HG02588 (cell line): Measurements from ENCODE around the gene ACLY.

ENCODE experiments used
- ATAC-seq: cut with Tn5 transposase; IDR thresholded peaks from one replicate; pipeline ENCODE4 v1.9.1; 2021; ENCODE audit warnings: mild to moderate bottlenecking, moderate library complexity; ENCODE audit not compliant: unreplicated experiment

Gene ACLY

DNA sequence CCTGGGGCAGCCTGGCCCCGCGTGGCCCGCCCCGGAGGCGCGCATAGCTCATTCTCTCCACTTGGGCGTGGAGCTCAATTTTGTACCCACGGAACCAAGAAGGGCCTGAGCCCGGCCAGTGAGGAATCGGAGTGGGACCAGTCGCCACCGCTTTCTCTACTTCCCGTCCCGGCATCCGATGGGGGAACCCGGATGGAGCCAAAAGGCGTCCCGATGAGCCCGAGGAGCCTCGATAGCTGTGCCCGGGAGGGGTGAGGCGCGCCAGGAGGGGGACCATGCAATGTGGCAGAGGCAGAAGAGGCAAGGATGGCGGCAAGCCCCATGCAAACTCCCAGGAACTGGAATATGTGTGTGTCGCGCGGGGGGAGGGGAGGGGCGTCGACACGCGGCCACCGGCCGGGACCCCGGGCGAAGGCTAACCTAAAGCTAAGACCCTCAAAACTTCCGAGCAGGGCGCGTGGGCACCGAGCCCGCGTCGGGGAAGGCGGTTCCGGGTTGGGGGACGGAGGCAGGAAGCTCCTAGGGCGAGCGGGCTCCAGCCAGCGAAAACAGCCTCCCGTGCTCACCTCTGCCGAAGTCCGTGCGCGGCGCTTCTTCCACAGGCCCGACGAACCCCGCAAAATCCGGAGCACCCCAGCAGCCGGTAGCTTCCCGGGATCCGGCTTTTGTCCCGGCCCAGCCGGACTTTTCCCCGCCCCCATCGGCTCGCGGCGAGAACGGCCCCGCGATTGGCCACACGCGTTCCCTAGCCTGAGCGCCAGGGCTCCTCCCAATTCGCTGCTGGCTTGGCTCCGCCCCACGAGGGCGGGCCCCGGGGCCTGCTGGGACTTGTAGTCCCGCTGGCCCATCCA is at the start of gene ACLY:
Gene ACLY (minus strand): TSS at position 638 of the 851 bp plus-strand sequence. CDS start 5,078 bp downstream, outside the sequence.
- peak; percentile 93 for ATAC-seq

DNA sequence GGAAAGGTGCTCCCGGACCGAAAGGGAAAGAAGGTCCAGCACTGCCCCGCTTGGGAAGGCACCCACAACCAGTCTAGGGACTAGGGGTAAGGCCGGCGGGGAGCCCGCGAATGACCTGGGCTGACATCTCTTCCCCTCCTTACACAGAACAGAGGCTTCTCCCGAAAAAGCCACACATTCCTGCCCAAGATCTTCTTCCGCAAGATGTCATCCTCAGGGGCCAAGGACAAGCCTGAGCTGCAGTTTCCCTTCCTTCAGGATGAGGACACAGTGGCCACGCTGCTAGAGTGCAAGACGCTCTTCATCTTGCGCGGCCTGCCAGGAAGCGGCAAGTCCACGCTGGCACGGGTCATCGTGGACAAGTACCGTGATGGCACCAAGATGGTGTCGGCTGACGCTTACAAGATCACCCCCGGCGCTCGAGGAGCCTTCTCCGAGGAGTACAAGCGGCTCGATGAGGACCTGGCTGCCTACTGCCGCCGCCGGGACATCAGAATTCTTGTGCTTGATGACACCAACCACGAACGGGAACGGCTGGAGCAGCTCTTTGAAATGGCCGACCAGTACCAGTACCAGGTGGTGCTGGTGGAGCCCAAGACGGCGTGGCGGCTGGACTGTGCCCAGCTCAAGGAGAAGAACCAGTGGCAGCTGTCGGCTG is 49.3 kb upstream of the ACLY start:
- no peak for ATAC-seq

DNA sequence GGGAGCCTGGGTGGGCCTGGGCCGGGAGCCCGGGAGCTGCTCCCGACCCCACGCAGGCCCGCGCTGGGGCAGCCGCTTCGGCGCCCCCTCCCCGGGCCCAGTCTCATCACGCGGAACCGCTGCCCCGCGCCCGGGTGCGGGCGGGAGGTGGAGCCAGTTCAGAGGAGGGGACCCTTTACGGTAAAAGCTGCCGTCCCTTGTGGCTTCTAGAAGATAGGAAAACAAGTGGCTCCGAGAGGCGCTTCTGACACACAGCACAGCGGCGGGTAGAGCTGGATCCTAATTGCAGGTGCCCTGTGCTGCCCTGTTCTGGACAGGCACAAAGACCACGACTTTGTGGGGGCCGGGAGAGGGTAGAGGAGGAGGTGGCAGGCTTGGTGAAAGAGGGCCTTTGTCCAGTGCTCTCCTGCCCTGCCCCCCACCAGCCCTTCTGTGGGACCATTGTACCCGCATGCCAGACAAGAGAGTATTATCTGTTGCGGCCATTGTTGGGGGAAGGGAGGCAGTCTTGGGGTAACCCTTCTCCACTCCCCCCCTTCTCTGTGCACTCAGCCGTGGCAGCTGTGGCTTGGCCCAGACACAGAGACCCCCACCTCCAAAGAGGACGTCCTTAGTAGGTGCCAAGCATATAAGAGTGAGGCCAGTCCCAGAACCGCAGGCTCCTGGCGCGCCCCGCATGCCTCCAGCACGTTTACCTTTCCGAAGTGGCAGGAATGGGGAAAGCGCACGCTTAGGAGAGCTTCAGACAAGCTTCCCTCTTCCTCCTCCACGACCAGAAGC is 48.6 kb upstream of the ACLY start:
- ATAC-seq: no peak

DNA sequence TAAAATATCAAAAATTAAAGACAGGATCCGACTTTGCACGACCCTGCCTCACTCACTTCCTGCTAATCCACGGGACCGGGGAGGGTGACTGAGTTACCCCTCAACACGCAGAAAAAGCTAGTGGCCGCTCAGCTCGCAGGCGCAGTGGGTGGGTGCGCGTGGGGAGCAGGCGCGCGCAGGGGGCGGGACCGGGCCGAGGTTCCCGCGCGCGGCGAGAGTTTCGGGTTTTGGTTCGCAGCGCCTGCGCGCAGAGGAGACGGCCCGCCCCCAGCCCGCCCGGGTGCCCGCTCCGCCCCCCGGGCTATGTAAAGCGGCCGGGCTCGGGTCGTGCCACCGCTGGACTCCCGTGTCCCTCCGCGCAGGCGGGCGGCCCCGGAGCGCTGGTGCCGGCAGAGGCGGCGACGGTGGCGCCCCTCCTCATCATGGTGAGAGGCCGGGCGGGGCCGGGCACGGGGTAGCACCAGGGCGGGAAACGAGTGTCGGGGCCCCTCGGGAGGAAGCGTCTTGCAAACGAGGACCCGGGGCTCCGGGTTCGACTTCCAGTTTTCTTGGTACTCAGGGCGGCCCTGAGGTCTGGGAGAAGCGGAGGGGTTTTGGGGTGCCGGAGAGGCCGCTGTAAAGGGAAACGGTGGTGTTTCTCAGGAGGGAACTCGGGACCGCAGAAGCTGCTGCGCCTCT is 47.9 kb upstream of the ACLY start, which contains the start of gene CNP:
Gene CNP (plus strand): TSS at position 333 of the 678 bp plus-strand sequence. CDS start 90 bp downstream, at position 423.
- ATAC-seq: peak; percentile 64

DNA sequence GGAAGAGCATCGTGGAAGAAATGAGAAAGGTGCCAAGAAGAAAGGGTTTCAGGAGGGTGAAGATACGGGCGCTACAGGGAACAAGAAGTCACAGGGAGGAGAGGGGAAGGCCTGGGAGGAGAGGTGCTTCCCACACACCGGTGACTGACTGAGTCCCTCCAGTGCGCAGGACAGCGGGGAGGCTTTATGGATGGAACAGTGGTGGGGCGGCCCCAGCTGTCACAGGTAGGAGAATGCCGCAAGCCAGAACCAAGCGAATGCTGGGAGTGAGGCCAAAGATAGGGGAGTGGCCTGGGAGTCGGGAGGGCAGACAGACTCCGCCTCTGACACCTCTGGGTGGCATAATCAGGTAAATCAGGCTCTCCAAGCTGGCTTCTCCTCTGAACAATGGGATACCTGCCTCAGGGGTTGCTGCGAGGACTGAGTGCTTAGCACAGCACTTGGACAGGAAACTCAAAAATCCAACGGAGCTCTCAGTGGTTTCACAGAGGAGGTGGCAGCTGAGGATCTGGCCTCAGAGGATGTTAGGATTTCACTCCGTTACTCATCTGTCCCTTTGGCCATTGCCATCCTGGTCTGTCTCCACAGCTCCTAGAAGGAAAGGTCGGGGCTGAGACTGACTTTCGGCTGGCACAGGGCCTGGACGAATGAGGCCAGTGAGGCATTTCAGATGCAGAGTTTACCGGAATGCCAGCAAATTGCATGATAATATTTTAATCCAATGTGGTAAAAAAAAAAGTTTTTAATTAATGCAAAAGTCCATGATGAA is 47.1 kb upstream of the ACLY start:
- ATAC-seq: peak; percentile 32

DNA sequence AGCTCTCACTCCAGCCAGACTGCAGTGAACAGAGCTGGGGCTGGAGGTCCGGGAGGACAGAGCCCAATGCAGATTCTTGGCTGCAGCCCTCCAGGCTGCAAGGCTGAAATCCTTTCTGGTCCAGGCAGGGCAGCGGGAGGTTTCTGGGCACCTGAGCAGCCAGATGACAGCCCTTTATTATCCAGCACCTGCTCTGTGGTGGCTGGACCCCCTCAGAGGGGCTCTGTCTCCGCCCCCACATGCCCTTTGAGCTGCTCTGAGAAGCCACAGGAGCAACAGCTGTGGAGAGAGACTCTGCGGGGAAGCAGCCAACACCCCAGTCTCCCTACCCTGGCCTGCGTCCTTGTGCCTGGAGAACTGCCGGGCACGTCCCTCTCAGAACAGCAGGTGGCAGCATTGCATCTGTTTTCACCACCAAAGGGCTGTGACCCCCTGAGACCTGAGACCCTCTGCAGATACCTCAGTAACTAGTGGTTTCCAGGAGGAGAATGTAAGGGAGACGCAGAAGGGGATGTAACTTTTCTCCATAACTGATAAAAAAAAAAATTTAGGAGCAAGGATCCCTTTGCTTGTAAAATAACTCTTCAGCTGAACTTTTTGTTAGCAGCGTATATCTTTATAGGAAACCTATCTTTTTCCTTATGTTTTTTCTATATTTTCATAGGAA is 44.1 kb upstream of the ACLY start:
- ATAC-seq: no peak

DNA sequence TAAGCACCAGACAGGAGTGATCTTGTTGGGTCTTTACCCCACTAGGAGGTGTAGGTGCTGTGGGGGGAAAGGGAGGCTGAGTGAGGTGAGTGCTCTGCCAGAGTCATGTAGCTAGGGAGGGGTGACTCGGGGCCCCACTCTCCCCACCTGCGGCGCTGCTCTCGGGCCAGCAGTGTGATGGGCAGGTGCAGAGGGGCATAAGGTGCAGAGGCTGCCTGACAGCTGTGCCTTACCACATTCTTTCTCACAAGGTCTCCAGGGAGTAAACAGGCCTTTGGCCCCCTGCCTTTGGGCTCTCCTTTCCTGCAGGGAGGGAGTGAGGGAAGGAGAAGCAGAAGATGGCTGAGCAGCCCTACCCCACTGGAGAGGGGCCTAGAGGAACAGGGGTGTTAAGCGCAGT is 43.4 kb upstream of the ACLY start:
- no peak for ATAC-seq

DNA sequence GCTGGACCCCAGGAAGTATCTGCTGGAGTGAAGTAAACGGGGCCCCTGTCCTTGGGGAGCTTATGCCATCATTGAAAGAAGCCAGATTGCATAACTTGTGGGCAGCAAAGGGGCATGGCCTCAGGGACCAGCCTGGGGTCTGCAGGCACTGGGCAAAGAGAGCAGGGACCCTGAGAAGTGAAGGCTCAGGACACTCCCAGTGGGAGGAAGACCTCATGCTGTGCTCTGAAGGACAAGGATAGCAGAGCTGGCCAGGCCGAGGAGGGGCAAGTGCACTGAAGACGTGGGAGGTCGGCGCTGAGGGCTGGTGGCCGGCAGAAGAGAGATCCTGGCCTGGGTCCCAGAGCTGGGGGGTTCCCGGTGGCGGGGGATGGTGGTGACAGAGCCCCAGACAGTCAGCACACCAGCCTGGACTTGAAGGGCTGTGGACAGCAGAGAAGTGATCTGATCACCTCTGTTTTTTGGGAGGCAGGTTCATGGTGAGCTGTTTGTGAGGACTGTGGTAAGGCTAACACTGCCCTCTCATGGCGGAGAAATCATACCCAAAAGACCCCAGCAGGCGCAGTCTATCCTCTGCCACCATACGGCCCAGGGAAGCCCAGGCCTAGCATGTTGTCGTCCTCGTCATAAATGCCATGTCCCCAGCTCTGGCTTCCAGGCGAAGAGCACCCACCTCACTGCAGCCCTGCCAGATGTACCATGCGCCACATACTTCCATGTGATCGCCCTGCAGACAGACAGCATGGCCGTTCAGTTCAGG is 40.8 kb upstream of the ACLY start:
- no peak for ATAC-seq

DNA sequence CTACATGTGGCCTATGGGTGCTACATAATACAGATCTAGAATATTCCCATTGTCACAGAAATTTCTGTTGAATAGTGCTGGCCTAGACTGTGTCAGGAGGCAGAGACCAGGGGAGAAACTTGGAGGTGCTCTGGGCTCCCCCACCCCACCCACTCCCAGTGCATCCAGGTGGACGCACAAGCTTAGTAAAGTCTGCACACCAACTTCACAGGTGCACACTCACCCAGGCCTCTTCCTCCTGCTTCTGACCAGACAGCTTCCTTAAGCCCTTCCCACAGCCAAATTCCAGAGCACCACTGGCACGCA is 40.2 kb upstream of the ACLY start:
- ATAC-seq: no peak

DNA sequence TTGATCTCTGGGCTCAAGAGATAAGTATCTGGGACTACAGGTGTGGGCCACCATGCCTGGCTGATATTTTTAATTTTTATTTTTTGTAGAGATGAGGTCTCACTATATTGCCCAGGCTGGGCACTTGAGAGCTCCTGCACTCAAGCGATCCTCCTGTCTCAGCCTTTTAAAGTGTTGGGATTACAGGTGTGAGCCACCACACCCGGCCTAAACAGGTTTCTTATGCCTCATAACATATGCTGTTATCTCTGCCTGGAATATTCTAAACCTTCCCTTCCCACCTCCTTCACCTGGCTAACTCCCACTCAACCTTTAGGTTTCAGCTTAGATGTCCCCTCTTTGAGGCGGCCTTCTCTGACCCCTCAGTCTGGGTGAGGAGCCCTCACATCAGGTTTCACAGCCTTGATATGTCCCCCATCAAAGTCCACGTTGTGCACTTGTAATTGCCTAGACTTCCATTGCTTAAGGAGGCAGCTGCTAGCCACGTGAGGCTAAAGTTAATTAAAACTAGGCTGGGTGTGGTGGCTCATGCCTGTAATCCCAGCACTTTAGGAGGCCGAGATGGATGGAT is 39.2 kb upstream of the ACLY start:
- no peak for ATAC-seq

DNA sequence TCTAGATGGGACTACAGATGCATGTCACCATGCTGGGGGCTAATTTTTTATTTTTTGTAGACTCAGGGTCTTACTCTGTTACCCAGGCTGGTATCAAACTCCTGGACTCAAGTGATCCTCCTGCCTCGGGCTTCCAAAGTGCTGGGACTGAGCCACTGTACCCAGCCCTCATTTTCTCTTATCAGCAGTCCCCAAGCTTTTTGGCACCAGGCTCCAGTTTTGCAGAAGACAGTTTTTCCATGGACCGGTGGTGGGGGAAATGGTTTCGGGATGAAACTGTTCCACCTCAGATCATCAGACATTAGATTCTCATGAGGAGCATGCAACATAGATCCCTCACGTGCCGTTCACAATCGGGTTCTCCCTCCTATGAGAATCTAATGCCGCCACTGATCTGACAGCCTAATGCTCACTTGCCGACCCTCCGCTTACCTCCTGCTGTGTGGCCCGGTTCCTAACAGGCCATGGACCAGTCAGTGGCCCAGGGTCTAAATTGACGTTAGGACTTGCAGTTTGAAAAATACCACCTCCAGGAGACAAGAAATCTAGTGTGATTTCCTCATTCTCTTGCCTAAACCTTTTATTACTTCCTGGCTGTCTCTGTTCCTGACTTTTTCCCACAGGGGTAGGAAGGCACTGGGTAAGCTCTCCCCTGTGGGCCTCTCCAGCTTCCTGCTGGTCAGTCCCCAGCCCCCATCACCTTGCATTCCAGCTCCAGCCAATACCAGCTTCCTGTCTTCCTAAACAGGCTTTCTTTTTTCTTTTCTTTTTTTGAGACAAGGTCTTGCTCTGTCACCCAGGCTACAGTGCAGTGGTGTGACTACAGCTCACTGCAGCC is 38.5 kb upstream of the ACLY start:
- no peak for ATAC-seq

DNA sequence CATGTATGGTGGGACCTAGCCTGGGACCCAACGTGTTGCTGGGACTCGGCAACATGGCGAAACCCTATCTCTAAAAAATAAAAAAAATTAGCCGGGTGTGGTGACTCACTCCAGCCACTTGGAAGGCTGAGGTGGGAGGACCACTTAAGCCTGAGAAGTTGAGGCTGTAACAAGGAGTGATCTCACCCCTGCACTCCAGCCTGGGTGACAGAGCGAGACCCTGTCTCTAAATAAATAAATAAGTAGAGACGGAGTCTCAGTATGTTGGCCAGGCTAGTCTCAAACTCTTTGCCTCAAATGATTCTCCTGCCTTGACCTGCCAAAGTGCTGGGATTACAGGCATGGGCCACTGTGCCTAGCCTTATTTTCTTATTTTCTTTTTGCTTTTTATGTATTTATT is 37.8 kb upstream of the ACLY start:
- ATAC-seq: no peak

DNA sequence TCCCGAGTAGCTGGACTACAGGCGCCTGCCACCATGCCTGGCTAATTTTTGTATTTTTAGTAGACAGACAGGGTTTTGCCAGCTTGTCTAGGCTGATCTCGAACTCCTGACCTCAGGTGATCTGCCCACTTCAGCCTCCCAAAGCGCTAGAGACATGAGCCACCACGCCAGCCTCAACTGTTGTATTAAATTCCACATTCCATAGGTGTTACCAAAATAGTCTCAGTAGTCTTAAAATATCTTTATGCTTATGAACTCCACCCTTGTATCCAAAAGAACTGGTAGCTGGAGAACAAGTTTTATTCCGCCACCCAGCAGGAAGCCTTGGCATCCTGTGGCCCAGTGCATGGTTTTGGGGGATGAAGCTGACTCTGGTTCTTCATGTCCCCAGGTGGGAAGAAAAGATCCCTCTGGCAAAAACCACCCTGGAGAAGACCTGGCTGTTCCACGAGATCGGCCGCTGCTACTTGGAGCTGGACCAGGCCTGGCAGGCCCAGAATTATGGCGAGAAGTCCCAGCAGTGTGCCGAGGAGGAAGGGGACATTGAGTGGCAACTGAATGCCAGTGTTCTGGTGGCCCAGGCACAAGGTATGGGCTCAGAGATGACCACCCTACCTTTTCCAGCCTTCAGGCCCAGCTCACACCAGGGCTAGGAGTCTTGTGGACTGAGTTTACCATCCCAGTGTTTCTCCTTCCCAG is 30.2 kb upstream of the ACLY start:
- ATAC-seq: no peak

DNA sequence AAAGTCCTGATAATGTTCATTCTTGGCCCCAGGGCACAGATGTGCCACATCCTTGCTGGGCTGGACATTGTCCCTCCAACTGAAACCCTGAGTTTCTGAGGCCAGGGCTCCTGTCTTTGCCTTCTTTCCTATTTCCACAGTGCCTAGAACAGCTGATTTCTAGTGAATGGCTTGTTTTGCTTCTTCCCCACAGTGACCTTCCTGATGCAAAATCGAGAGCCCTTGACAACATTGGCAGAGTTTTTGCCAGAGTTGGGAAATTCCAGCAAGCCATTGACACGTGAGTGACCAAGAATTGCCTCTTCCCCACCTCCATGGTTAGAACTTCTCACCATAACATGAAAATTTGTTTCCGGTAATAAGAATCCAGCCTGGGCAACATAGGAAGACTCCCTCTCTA is 26.2 kb upstream of the ACLY start:
- ATAC-seq: no peak

DNA sequence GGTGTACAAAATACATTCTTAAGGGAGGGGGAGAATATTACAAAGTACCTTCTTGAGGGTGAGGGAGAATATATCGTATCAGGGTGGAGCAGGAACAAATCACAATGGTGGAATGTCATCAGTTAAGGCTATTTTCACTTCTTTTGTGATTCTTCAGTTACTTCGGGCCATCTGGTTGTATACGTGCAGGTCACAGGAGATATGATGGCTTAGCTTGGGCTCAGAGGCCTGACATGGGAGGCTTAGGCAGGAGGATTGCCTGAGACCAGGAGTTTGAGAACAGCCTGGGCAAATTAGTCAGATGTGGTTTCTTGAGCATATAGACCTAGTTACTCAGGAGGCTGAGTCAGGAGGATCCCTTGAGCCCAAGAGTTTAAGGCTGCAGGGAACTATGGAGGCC is 24.7 kb upstream of the ACLY start:
- no peak for ATAC-seq

DNA sequence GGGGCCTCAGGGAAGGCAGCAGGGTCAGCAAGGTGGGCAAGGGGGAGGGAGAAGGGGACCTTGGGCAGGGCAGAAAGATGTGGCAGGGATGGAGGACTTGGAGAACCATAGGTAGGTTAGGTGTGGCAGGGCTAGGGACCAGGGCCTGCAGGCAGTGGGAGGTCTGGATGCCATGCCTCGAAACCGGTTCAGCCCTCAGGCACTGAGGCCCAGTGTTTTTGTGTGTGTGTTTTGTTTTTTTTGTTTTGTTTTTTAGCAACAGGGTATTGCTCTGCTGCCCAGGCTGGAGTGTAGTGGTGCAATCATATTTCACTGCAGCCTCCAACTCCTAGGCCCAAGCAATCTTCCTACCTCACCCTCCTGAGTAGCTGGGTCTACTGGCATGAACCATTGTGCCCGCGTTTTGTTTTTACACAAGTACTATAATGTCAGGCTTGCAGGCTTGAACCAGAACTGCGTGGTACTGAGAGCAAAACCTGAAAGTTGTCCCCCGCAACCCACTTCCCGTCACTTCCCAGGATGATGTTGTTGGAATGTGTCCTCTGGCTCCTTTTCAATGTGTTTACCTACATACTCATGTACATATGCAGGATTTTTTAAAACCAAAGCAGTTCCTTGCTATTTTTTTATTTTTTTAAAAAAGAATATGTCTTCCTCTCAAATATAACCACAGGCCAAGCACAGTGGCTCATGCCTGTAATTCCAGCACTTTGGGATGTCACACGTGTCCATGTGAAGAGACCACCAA is 24.0 kb upstream of the ACLY start:
- no peak for ATAC-seq

DNA sequence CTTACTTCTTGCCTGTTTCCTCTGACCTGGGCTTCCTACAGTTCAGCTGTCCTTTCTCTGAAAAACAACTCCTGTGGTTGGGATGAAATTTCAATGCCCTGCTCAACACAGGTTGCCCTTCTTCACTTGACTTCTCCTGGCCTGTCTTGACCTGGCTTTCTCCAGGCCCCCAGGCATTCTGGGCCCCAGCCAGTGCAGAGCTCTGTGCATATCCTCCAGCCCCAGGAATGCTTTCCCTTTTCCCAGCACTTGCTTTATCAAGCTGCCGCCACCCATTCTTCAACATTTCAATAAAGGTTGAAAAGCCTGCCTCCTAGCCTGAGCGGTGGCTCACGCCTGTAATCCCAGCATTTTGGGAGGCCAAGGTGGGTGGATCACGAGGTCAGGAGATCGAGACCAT is 22.4 kb upstream of the ACLY start:
- ATAC-seq: no peak
